ENCODE data around the gene CERS2. TPM values are rescaled to one million over a fixed set of nuclear protein-coding genes. Genes with fewer than 3 reads are reported as not detected.

The CERS2 gene
- total and polyA plus RNA-seq, 2 of the 8 experiments (the other 6 are each of a cell fraction or from before 2014, with no cell fraction given): 216 to 237 TPM

DNA sequence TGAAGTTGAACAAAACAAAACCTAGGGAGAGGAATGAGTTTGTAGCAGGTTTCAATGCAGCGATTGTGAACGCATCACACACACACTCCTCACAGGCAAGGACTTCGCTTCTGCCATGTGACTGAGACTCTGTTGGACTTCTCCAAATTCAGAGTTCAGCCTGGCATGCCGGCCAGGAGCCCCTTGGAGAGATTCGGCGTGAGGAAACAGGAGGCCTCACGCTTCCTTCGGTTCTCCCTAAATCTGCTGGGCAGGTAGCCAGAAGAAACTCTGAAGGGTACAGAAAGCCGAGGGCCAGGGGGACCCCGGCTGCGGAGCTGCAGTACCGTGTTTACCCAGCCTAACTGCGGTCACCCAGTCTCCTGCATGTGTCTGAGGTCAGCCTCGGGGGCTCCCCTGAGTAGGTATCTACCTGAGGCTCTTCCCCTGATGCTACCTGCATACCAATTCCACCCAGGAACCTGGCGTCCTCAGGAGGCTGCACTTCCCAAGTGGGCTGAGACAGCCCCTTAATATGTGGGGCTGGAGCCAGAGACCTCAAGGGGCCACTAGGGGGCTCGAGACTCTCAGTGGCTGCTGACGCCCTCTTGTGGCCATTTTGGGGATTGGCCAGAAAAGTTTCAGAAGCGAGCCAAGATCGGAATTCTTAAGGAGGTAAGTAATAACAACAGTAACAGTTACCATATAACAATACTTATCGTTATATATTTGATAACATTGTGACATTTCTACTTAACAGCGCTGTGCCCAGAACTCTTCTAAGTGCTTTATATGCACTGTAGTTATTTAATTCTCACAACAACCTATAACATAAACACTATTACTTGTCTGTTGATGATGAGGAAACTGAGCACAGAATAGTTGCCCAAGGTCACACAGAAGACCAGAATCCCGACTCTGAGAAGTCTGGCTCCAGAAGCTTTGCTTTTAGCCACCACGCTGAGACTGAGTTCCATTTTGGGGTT lies 4.7 kb upstream of the CERS2 start (continued):
- TF ChIP-seq RFX5 (IDR thresholded peaks at IDR 0.05; ENCODE audit: borderline replicate concordance, low read depth, low read length) (peak; percentile 11; the same call in 1 of the 2 replicates), SAP30 (IDR thresholded peaks at IDR 0.05; ENCODE audit: insufficient read depth, insufficient replicate concordance, low read length) (no peak), BRCA1 (IDR thresholded peaks at IDR 0.05; ENCODE audit: low read depth, low read length) (no peak), CHD2 (IDR thresholded peaks at IDR 0.05; ENCODE audit: low read length) (no peak), SIN3A (conservative IDR thresholded peaks at IDR 0.05 in 1 of 2, IDR thresholded peaks at IDR 0.05 in 1 of 2; ENCODE audit: low read depth in 1 of 2, low read length in 2 of 2) (0 out of 4 replicates have a peak, but pooled peaks have one; percentile 26 to 34), EZH2 (IDR thresholded peaks at IDR 0.05; ENCODE audit: low read depth, low read length, severe bottlenecking) (no peak), BCL11A (IDR thresholded peaks at IDR 0.05; ENCODE audit: low read depth in 2 of 2, low read length in 2 of 2) (no peak), USF2 (IDR thresholded peaks at IDR 0.05; ENCODE audit: low read length) (no peak), SP2 (IDR thresholded peaks at IDR 0.05; ENCODE audit: low read length) (0 out of 2 replicates have a peak, but pooled peaks have one; percentile 5), KDM1A (IDR thresholded peaks at IDR 0.05; ENCODE audit: borderline replicate concordance, low read length) (no peak; the same call in 1 of the 2 replicates), NRF1 (IDR thresholded peaks at IDR 0.05; ENCODE audit: low read depth, low read length) (no peak), EP300 (IDR thresholded peaks at IDR 0.05; ENCODE audit: borderline replicate concordance in 1 of 2, low read depth in 2 of 2, low read length in 2 of 2) (peak in 1 of 2 experiments; percentile 55; a peak in 1 of 3 replicates), TAF7 (optimal IDR thresholded peaks at IDR 0.05; ENCODE audit: borderline replicate concordance, low read depth, low read length) (peak; percentile 85), SUZ12 (IDR thresholded peaks at IDR 0.05; ENCODE audit: low read length) (no peak), CBX5 (IDR thresholded peaks at IDR 0.05; ENCODE audit: low read depth, low read length) (no peak), SP1 (IDR thresholded peaks at IDR 0.05; ENCODE audit: low read depth, low read length) (no peak)
- TF ChIP-seq, protein P1, sequence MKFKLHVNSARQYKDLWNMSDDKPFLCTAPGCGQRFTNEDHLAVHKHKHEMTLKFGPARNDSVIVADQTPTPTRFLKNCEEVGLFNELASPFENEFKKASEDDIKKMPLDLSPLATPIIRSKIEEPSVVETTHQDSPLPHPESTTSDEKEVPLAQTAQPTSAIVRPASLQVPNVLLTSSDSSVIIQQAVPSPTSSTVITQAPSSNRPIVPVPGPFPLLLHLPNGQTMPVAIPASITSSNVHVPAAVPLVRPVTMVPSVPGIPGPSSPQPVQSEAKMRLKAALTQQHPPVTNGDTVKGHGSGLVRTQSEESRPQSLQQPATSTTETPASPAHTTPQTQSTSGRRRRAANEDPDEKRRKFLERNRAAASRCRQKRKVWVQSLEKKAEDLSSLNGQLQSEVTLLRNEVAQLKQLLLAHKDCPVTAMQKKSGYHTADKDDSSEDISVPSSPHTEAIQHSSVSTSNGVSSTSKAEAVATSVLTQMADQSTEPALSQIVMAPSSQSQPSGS (IDR thresholded peaks at IDR 0.05; ENCODE audit: low read length): no peak
- TF ChIP-seq, protein P2, sequence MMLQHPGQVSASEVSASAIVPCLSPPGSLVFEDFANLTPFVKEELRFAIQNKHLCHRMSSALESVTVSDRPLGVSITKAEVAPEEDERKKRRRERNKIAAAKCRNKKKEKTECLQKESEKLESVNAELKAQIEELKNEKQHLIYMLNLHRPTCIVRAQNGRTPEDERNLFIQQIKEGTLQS (IDR thresholded peaks at IDR 0.05; ENCODE audit: insufficient read depth, low read depth, low read length): peak; percentile 85

Data from H1 (cell line).